ENCODE results near the gene CEP152. TPM values are rescaled to one million over a fixed set of nuclear protein-coding genes. Genes with fewer than 3 reads are reported as not detected.

Gene CEP152
- total and polyA plus RNA-seq, 10 of the 15 experiments (the other 5 are each of a cell fraction or from before 2014, with no cell fraction given), result 5.3 to 22.6 (median 14.2) TPM

- DNase-seq (ENCODE audit: low read depth, low spot score), result no peak
- no peak for ATAC-seq
- 29% methylated on average over 2 of the region's 2 CpGs for WGBS (ENCODE audit: insufficient coverage, insufficient replicate concordance, low lambda C conversion rate, missing lambda C conversion rate)
- no peaks in the 10 kb centered on the region for H3K79me2 ChIP-seq (ENCODE audit: control insufficient read depth, insufficient read depth, low read length)
- ChIA-PET RAD21 (ENCODE audit: unreplicated experiment) (no interaction called here), SMC1A (ENCODE audit: uncharacterized antibody, unreplicated experiment) (interaction anchor here (0.6 kb wide), 1 partner anchor 50 kb away, joined by 3 read pairs; no protein-coding TSS in a partner anchor), CTCF (no interaction called here), POLR2A (no interaction called here)
- H3K4me2 ChIP-seq (ENCODE audit: control insufficient read depth, insufficient read depth), result no peak overlapping the region
- H3K27me3 ChIP-seq (replicated peaks in 1 of 2; ENCODE audit: control insufficient read depth in 2 of 2, insufficient read depth in 2 of 2, low read length in 1 of 2), result no peaks in the 10 kb centered on the region
- intact Hi-C loops (cut with micrococcal nuclease; ENCODE audit: unreplicated experiment) (no loop called here), in situ Hi-C loops (cut with MboI) (no loop called here)
- TF ChIP-seq SREBF1 (IDR thresholded peaks at IDR 0.05; ENCODE audit: low read length) (no peak), YY1 (IDR thresholded peaks at IDR 0.05; ENCODE audit: low read depth, low read length) (no peak)
- H4K20me1 ChIP-seq (ENCODE audit: control insufficient read depth, insufficient read depth), result no peaks in the 10 kb centered on the region
- H3K4me3 ChIP-seq, result no peak overlapping the region
- H3K36me3 ChIP-seq (ENCODE audit: control insufficient read depth in 2 of 2, insufficient read depth in 2 of 2, low read length in 1 of 2), result no peaks in the 10 kb centered on the region
- H3K9ac ChIP-seq (ENCODE audit: control insufficient read depth, insufficient read depth, low read length), result no peak overlapping the region
- no peak overlapping the region for H3K27ac ChIP-seq (ENCODE audit: control insufficient read depth, insufficient read depth)
- no TSS peak for BruUV-seq (replicated peaks)
- H3K4me1 ChIP-seq (ENCODE audit: control insufficient read depth, insufficient read depth, low read length), result no peaks in the 10 kb centered on the region
- no peak overlapping the region for H2AFZ ChIP-seq (ENCODE audit: control insufficient read depth, low read depth, low read length)
- H3K9me3 ChIP-seq (replicated peaks; ENCODE audit: control insufficient read depth, insufficient read depth, low read length), result no peaks in the 10 kb centered on the region
- FAIRE-seq, result no peak
Observed at GRCh38 chr15:48688493-48688892, 122.4 kb downstream of the CEP152 start.

Other genes starting within 250 kb of the CEP152 start
- 9.8 and 11.2 TPM in 2 replicates for gene FBN1, start 165.4 kb downstream of the CEP152 start, total RNA-seq (2014; rRNA removed)
- 10.1 and 10.7 TPM in 2 replicates for gene FBN1, start 165.4 kb downstream of the CEP152 start, total RNA-seq (2014; rRNA removed; fragmentation: Illumina TruSeq; extraction: Trizol)
- gene FBN1, start 165.4 kb downstream of the CEP152 start, total RNA-seq (2021), result 12.6 and 15.3 TPM in 2 replicates
- gene FBN1, start 165.4 kb downstream of the CEP152 start, polyA plus RNA-seq (2011; rRNA removed), result 6.1 and 6.6 TPM in 2 replicates
- 8.9 and 10.1 TPM in 2 replicates for gene FBN1, start 165.4 kb downstream of the CEP152 start, polyA plus RNA-seq (2014; fragmentation: Illumina TruSeq; extraction: Trizol)
- 1 to 10 TPM; 2.2 to 2.6 TPM for gene FBN1, start 165.4 kb downstream of the CEP152 start, polyA plus RNA-seq (2014; fragmentation: Nextera tagmentation; extraction: Ambion mirVana)
- 5.7 and 7.4 TPM in 2 replicates for gene FBN1, start 165.4 kb downstream of the CEP152 start, polyA plus RNA-seq (2014; rRNA removed)
- gene FBN1, start 165.4 kb downstream of the CEP152 start, polyA plus RNA-seq (2016; fragmentation: Nextera tagmentation; extraction: Ambion mirVana), result 1 to 10 TPM; 3.7 to 3.8 TPM
- gene EID1, start 67.1 kb upstream of the CEP152 start, total RNA-seq (2014; rRNA removed), result 98.9 and 127 TPM in 2 replicates
- gene EID1, start 67.1 kb upstream of the CEP152 start, total RNA-seq (2014; rRNA removed; fragmentation: Illumina TruSeq; extraction: Trizol), result 123 and 125 TPM in 2 replicates
- 119 TPM in 2 replicates for gene EID1, start 67.1 kb upstream of the CEP152 start, total RNA-seq (2021)
- gene EID1, start 67.1 kb upstream of the CEP152 start, polyA plus RNA-seq (2011; rRNA removed), result 157 and 182 TPM in 2 replicates
- gene EID1, start 67.1 kb upstream of the CEP152 start, polyA plus RNA-seq (2014; fragmentation: Illumina TruSeq; extraction: Trizol), result 123 and 157 TPM in 2 replicates
- 10 to 100 TPM; 45.6 to 79.5 TPM for gene EID1, start 67.1 kb upstream of the CEP152 start, polyA plus RNA-seq (2014; fragmentation: Nextera tagmentation; extraction: Ambion mirVana)
- gene EID1, start 67.1 kb upstream of the CEP152 start, polyA plus RNA-seq (2014; rRNA removed), result 137 and 142 TPM in 2 replicates
- 100 to 1,000 TPM; 202 to 210 TPM for gene EID1, start 67.1 kb upstream of the CEP152 start, polyA plus RNA-seq (2016; fragmentation: Nextera tagmentation; extraction: Ambion mirVana)
- 0.22 and 0.28 TPM in 2 replicates for gene SHC4, start 152.8 kb upstream of the CEP152 start, total RNA-seq (2014; rRNA removed)
- 0.13 and 0.14 TPM in 2 replicates for gene SHC4, start 152.8 kb upstream of the CEP152 start, total RNA-seq (2014; rRNA removed; fragmentation: Illumina TruSeq; extraction: Trizol)
- gene SHC4, start 152.8 kb upstream of the CEP152 start, total RNA-seq (2021), result 0.15 and 0.35 TPM in 2 replicates
- 0.77 and 1.5 TPM in 2 replicates for gene SHC4, start 152.8 kb upstream of the CEP152 start, polyA plus RNA-seq (2011; rRNA removed)
- gene SHC4, start 152.8 kb upstream of the CEP152 start, polyA plus RNA-seq (2014; fragmentation: Illumina TruSeq; extraction: Trizol), result 0.25 TPM in 1 of 2 replicates, not detected in the other
- gene SHC4, start 152.8 kb upstream of the CEP152 start, polyA plus RNA-seq (2014; fragmentation: Nextera tagmentation; extraction: Ambion mirVana), result under 1 TPM; 0.04 to 0.08 TPM
- gene SHC4, start 152.8 kb upstream of the CEP152 start, polyA plus RNA-seq (2014; rRNA removed), result 0.08 and 0.19 TPM in 2 replicates
- under 1 TPM; 0.13 to 0.87 TPM for gene SHC4, start 152.8 kb upstream of the CEP152 start, polyA plus RNA-seq (2016; fragmentation: Nextera tagmentation; extraction: Ambion mirVana)
- gene SECISBP2L, start 235.4 kb upstream of the CEP152 start, total RNA-seq (2014; rRNA removed), result 9.2 and 12.4 TPM in 2 replicates
- gene SECISBP2L, start 235.4 kb upstream of the CEP152 start, total RNA-seq (2014; rRNA removed; fragmentation: Illumina TruSeq; extraction: Trizol), result 15.0 and 15.3 TPM in 2 replicates
- gene SECISBP2L, start 235.4 kb upstream of the CEP152 start, total RNA-seq (2021), result 15.8 and 16.2 TPM in 2 replicates
- gene SECISBP2L, start 235.4 kb upstream of the CEP152 start, polyA plus RNA-seq (2011; rRNA removed), result 24.2 and 30.2 TPM in 2 replicates
- gene SECISBP2L, start 235.4 kb upstream of the CEP152 start, polyA plus RNA-seq (2014; fragmentation: Illumina TruSeq; extraction: Trizol), result 11.8 and 14.0 TPM in 2 replicates
- 1 to 10 TPM; 1.4 to 2.8 TPM for gene SECISBP2L, start 235.4 kb upstream of the CEP152 start, polyA plus RNA-seq (2014; fragmentation: Nextera tagmentation; extraction: Ambion mirVana)
- gene SECISBP2L, start 235.4 kb upstream of the CEP152 start, polyA plus RNA-seq (2014; rRNA removed), result 7.0 and 7.5 TPM in 2 replicates
- gene SECISBP2L, start 235.4 kb upstream of the CEP152 start, polyA plus RNA-seq (2016; fragmentation: Nextera tagmentation; extraction: Ambion mirVana), result 10 to 100 TPM; 10.4 TPM